A673 (cell line): ENCODE measurements around the gene SORBS2. TPM values are rescaled to one million over a fixed set of nuclear protein-coding genes. Genes with fewer than 3 reads are reported as not detected.

Experiments
- BruUV-seq: library from RNA; stranded (reverse); fragments of 400-500 nt; replicated peaks from 2 replicates; lab custom pipeline; 2021; lab: Mats Ljungman, UMichigan
- CTCF ChIA-PET: fragments of 300-600 bp; sonication (Branson Sonifier 250); formaldehyde crosslinking; loops from one replicate; lab custom pipeline; 2022; ENCODE audit warnings: antibody characterized with exemption; lab: Charles Lee
- POLR2A ChIA-PET: fragments of 300-600 bp; sonication (Branson Sonifier 250); formaldehyde crosslinking; loops from one replicate; lab custom pipeline; 2022; ENCODE audit warnings: antibody characterized with exemption; ENCODE audit not compliant: low non-redundant PET; lab: Charles Lee
- DNase-seq: peaks from one replicate; pipeline ENCODE4 v3.0.0-alpha.2; 2015; ENCODE audit warnings: low spot score
- H3K27ac ChIP-seq: fragments of 200-600 bp; sonication (generic); 2 replicates; pipeline ENCODE4 v1.5.1; 2016; ENCODE audit warnings: mixed run types, low read depth, mild to moderate bottlenecking, mixed read lengths, antibody characterized with exemption, low read length; ENCODE audit not compliant: poor library complexity, severe bottlenecking
- H3K27me3 ChIP-seq: fragments of 200-600 bp; sonication (generic); replicated peaks from 2 replicates; pipeline ENCODE4 v1.6.1; 2017; ENCODE audit warnings: mixed run types, low read depth, mild to moderate bottlenecking, mixed read lengths, antibody characterized with exemption, low read length; ENCODE audit not compliant: insufficient read depth, poor library complexity
- H3K36me3 ChIP-seq: fragments of 200-600 bp; sonication (generic); 2 replicates; pipeline ENCODE4 v1.6.1; 2016; ENCODE audit warnings: mixed run types, mild to moderate bottlenecking, mixed read lengths, antibody characterized with exemption, low read length; ENCODE audit not compliant: insufficient read depth, poor library complexity, severe bottlenecking
- H3K4me1 ChIP-seq: fragments of 200-600 bp; sonication (generic); 2 replicates; pipeline ENCODE4 v1.6.1; 2017; ENCODE audit warnings: mixed run types, mild to moderate bottlenecking, mixed read lengths, antibody characterized with exemption, low read length; ENCODE audit not compliant: insufficient read depth, poor library complexity, severe bottlenecking
- H3K4me3 ChIP-seq: fragments of 200-600 bp; sonication (generic); 2 replicates; pipeline ENCODE4 v1.5.1; 2016; ENCODE audit warnings: low read depth, mixed run types, mild to moderate bottlenecking, mixed read lengths, low read length; ENCODE audit not compliant: poor library complexity, severe bottlenecking
- H3K9me3 ChIP-seq: fragments of 200-600 bp; sonication (generic); 2 replicates; pipeline ENCODE4 v1.6.1; 2016; ENCODE audit warnings: mixed run types, low read depth, mild to moderate bottlenecking, mixed read lengths, antibody characterized with exemption, low read length; ENCODE audit not compliant: poor library complexity, severe bottlenecking
- CTCF ChIP-seq: fragments of 300-800, 200-600 bp; sonication (generic); conservative IDR thresholded peaks from 2 replicates; pipeline ENCODE4 v1.5.1; 2017; ENCODE audit warnings: low read depth, mild to moderate bottlenecking, antibody characterized with exemption, low read length, moderate library complexity, mixed read lengths
- EZH2 ChIP-seq: fragments of 200-600 bp; sonication (generic); IDR thresholded peaks from 2 replicates; pipeline ENCODE4 v1.6.1; 2017; ENCODE audit warnings: borderline replicate concordance, low read depth, mild to moderate bottlenecking, mixed read lengths, antibody characterized with exemption, low read length; ENCODE audit not compliant: poor library complexity, severe bottlenecking
- intact Hi-C: fragments of 100-400 bp; cut with micrococcal nuclease; formaldehyde crosslinking; loops from one replicate; pipeline ENCODE4 v1.10.0; 2022; ENCODE audit not compliant: unreplicated experiment
- total RNA-seq: library from RNA; stranded (reverse); gene quantifications from 2 replicates; pipeline ENCODE4 v1.2.3, GENCODE V29; 2021

The SORBS2 gene
- total RNA-seq, 1 experiment from 2014 or later, result not detected

- ChIA-PET POLR2A (no interaction called here), CTCF (no interaction called here)
- DNase-seq, result no peak
- H3K36me3 ChIP-seq, result no peaks in the 10 kb centered on the region
- H3K9me3 ChIP-seq, result no peaks in the 10 kb centered on the region
- no TSS peak for BruUV-seq
- H3K4me3 ChIP-seq, result no peak overlapping the region
- TF ChIP-seq EZH2, result no peak
- TF ChIP-seq CTCF, result no peak
- intact Hi-C loops, result no loop called here
- H3K4me1 ChIP-seq, result no peaks in the 10 kb centered on the region
- H3K27me3 ChIP-seq, result peaks cover 22% of the 10 kb centered on the region
- no peak overlapping the region for H3K27ac ChIP-seq
These were observed 38.6 kb downstream of the SORBS2 start for GRCh38 chr4:185773419-185773818.

- Histone ChIP-seq H3K4me3 (no peak overlapping the region), H3K27me3 (peaks cover 22% of the 10 kb centered on the region), H3K27ac (no peak overlapping the region), H3K36me3 (no peaks in the 10 kb centered on the region), H3K4me1 (no peaks in the 10 kb centered on the region), H3K9me3 (no peaks in the 10 kb centered on the region)
- intact Hi-C loops, result no loop called here
- DNase-seq, result no peak
- ChIA-PET CTCF (no interaction called here), POLR2A (no interaction called here)
- TF ChIP-seq EZH2, result no peak
- no peak for TF ChIP-seq CTCF
- BruUV-seq, result no TSS peak
These were observed 39.5 kb downstream of the SORBS2 start for GRCh38 chr4:185772391-185773093.

GRCh38 chr4:185771711-185772390 is 40.1 kb downstream of the SORBS2 start:
- BruUV-seq, result no TSS peak
- Histone ChIP-seq H3K27ac (no peak overlapping the region), H3K4me3 (no peak overlapping the region), H3K4me1 (no peaks in the 10 kb centered on the region), H3K27me3 (peaks cover 22% of the 10 kb centered on the region), H3K36me3 (no peaks in the 10 kb centered on the region), H3K9me3 (no peaks in the 10 kb centered on the region)
- POLR2A ChIA-PET, result no interaction called here
- no peak for DNase-seq
- intact Hi-C loops, result no loop called here
- CTCF ChIA-PET, result no interaction called here
- TF ChIP-seq CTCF (no peak), EZH2 (no peak)
